HG02852 (cell line): ENCODE data around the gene PMM1.

Experiments
- ATAC-seq: cut with Tn5 transposase; IDR thresholded peaks from one replicate; pipeline ENCODE4 v1.9.1; 2021; ENCODE audit warnings: mild to moderate bottlenecking, moderate library complexity; ENCODE audit not compliant: unreplicated experiment

PMM1 gene

DNA sequence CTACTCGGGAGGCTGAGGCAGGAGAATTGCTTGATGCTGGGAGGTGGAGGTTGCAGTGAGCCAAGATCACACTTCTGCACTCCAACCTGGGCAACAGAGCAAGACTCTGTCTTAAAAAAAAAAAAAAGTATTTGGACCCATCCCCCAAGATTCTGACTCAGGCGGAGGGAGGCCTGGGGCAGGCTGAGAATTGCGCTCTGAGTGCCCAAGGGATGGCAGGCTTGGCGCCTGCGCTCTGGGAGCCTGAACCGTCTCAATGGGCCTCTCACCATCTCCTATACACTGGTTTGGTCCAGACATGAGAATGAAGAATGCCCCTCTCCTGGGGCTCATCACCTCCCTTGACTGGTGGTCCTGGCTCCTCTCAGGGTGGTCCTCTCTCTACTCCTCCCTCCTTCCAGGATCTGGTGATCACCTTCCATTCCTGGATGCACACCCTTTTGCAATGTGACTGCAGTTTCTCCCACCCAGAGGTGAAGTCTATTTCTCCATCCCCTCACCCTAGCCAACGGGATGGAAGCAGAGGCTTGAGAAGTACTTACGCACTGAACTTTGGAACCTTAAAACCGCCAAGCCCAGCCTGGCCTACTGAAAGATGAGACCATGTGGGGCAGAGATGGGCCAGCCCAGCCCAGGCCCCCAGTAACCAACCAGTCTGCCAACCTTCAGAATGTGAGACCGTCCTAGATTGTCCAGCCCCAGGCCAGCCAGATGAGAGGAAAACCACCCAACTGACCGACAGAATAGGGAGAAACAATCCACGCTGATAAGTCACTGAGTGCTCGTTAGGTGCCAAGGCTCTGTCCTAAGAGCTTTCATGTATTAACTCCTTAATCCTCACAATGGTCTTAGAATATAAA, 50.3 kb downstream of the PMM1 start:
- no peak for ATAC-seq

DNA sequence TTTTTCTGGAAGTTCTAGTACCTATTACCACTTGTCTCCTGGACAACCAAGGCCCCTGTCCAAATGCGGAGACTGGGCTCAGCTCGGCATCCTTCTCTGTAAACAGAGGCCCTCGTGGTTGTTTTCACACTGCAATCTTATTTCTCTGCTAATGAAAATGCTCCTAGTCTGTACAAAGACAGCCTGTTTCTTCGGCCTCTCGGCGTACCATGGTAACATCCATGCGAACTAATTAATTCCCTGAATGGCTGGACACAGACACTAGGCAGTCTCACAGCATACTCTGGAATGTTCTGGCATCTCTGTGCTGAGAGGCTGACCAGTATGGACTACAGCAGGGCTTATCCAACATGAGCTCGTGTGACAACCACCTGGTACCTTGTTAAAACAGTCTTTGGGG, 51.1 kb downstream of the PMM1 start:
- no peak for ATAC-seq

DNA sequence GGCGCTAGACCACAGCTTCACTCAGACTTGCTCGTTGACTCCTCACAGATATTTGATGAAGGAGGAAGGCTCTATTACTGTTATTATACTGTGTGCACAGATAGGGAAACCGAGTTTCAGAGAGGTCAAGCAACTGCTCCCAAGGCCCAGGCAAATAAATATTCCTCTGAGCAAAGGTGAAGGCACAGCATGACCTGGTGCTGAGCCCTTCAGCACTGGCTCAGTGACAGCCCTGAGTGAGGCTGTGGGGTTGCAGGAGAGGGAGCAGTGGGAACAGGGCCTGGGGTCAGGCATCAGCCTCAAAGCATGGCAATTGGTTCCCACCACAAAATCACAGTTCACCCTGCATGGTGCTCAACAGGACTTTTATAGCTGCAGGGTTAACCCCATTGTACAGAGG, 52.4 kb downstream of the PMM1 start:
- ATAC-seq = no peak

DNA sequence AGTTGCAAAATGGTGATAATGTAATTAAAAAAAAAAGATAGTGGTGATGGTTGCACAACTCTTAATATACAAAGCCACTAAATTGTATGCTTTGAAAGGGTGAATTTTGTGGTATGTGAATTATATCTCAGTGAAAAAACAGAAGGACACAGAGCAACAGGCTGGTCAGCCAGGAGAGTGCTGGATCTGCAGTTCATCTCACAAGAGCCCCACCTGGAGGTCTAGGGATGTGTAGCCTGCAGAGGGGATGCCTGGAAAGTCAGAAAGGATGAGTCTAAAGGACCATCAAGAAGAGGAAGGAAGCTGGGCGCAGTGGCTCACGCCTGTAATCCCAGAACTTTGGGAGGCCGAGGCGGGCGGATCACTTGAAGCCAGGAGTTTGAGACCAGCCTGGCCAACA, 54.4 kb downstream of the PMM1 start:
- ATAC-seq = no peak

DNA sequence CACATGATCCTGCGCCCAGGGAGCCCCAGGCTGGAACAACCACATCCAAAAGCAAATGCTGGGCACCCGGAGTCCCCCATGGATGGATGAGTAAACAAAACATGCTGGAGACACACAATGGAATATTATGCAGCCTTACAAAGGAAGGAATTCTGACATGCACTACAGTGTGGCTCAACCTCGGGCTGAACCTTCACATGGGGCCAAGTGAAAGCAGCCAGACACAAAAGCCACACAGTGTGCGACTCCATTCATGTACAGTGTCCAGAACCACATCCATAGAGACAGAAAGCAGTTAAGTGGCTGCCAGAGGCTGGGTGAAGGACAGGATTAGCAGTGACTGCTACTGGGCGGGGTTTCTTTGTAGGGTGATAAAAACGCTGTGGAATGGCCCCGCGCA, 55.4 kb downstream of the PMM1 start:
- ATAC-seq = no peak

DNA sequence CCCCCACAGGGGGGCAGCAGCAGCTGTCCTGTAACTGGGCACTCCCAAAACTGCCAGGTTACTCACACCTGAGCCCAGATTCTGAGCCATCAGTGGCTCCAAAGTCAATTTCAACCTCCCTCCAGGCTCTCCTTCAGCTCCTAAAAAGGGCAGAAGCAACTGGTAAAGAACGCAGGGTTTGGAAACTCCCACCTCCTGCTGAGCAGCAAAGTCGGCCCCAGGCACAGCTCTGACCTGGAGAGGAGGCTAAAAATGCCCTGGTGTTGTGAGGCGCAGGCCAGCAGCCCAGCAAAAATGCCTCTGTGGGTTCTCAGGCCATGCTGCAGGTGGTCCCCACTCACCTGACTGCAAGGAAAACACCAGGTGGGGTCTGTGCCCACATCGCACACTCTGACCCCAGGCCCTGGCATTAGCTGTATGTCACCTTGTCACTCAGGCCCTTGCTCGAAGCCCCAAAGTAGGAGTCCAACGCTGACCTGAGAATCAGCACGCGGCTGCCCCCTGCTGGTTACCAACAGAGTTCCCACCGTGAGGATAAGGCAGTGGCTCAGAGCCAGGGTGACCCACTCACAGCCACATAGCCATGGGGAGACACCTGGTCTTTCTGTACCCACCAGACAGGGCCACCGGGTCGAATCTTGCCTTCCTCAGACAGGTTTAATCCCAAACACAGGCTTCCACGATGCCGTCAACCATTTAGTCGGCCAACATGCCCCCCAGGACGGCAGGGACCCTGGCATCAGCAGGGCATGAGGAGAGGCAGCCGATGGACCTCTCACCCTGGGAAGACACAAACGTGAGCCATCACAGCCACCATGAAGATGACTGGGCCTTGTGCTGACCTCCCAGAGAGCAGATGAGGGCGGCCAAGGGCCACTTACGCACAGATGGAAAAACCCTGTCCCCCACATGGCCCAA, 56.5 kb downstream of the PMM1 start:
- no peak for ATAC-seq

DNA sequence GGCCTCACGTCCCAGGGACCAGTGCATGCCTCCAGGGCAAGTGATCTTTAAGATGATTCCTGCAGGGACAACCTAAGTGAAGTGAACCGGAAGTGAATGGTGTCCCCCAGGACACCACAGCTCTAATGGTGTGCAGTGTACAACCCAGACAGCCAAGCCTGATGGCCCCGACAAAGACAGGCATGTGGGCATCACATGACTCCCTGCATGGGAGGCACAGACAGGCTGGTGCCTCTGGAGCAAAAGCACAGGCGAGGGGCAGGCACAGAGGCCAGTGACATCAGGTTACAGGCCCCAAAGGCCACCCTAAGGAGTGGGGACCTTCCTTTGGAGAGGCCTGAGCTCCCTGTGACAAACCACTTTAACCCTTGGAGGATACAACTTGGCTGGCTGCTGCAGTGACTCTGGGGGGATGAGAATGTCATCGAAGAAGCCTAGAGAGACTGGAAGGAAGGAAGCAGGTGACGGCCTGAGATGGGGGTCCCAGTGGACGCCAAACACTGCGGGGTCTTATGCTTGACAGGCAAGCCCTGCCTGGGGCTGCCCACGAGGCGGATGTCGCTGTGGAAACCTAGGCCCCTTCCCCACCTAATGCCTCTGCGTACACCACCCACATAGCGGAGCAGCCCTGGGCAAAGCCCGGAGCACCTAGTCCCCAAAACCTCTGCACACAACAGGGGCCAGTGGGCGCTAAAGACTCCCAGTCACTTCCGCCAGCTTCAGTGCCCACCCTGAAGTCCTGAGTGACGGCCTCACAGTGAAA, 57.7 kb downstream of the PMM1 start:
- ATAC-seq = no peak

DNA sequence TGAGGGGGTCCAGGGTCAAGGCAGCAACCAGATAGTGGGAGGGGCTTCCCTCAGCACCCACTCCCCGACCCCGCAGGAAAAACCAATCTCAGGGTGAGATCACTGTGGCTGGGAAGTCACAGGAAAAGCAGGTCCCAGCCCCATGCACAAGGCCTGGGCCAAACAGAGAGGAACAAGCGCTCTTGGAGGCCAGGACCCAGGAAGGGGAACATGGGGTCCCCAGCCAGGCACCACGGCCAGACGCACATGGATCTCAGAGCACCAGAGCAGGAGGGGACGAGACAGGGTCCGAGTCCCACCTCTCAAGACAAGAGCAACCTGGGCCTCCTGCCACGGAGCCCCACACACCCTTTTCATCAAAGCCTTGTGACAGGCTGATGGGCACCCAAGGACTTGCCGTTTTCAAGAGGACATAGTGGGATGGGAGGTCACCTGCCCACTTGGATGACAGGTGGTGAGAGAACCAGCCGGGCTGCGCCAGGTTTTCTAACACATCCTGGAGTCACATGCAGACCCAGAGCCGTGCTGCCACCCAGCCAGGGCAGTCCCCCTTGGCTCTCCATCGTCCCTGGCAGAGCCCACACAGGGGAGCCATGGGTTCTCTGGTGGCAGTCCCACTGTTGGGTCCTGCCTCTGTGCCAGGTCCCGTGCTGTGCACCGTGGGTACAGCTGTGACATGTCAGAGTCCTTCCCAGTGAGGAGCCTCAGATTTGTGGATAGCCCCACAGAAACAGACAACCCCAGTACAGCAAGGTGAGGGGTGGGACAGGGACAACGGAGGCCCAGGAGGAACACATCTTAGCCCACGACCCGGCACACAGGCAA, 58.5 kb downstream of the PMM1 start:
- ATAC-seq = no peak

DNA sequence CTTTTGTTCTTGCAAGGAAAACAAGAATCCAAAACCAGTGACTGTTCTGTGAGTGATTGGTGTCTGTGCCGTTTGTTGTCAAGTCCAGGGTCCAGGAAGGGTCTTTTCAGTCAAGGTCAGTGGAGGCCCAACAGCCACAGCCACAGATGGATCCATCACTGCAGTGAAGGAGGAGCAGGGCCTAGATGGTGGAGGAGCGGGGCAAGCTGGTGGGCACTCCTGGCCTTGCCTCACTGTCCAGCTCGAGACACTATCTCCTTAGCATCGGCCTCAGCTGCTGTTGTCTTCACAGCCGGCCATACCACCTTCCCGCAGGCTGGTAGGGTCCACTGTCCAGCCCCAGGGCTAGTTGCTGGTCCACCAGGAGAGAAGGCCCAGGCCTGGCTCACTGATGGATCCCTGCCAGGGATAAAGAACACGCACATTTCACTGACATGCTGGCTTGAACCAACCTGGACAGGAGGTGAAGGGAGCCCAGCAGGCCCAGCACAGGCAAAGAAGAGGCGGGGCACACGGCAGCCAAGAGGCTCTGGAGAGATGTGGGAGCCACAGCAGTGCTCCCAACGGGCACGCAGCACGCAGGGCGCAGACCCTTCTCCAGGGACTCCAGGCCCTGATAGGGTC, 60.6 kb downstream of the PMM1 start:
- no peak for ATAC-seq

DNA sequence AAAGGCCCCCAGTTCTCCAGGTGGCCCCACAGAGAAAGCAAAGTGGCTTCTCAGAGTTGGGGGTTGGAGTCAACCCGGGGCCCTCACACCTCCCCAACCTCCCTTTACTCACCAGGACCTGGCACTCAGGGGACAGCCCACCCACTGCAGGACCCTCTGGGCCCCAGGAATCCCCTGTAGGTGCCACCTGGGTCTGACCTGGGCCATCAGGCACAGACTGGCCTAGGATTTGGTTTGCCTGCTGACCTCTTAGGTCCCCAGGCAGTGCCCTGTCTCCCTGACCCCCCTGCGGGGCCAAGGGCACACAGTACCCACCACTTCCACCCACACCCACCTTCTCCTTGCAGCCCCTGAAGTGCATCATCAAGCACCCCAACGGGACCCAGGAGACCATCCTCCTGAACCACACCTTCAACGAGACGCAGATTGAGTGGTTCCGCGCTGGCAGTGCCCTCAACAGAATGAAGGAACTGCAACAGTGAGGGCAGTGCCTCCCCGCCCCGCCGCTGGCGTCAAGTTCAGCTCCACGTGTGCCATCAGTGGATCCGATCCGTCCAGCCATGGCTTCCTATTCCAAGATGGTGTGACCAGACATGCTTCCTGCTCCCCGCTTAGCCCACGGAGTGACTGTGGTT, 61.4 kb downstream of the PMM1 start:
- ATAC-seq = no peak
